Activated naive CD8-positive, alpha-beta T cell treated with anti-CD3 and anti-CD28 coated beads, Interleukin-2, amount 10 ng/mL, durations not matched to agents 7 days and 5 days (primary cell): ENCODE data around the gene DMAC2. TPM values are rescaled to one million over a fixed set of nuclear protein-coding genes. Genes with fewer than 3 reads are reported as not detected.
"Not testable (repeated sequence)": the region's sequence is repeated elsewhere in the genome, so short reads cannot be mapped to it uniquely, and the experiment has no call there.

Experiments
- ATAC-seq: fragments of 150-1000 bp; cut with Tn5 transposase; one replicate; pipeline ENCODE4 v1.10.0; 2021; ENCODE audit warnings: low read depth, moderate library complexity
- POLR2A ChIA-PET: fragments of 350-600 bp; sonication (Branson Sonifier 250); formaldehyde crosslinking; loops from one replicate; lab custom pipeline; 2021; ENCODE audit warnings: antibody characterized with exemption; lab: Charles Lee
- DNase-seq: peaks from one replicate; pipeline ENCODE4 v3.0.0; 2021
- H3K27ac Mint-ChIP-seq: one replicate; pipeline ENCODE4 v1.8.0; 2022; ENCODE audit warnings: mild to moderate bottlenecking, mixed read lengths
- H3K27me3 Mint-ChIP-seq: one replicate; pipeline ENCODE4 v1.8.0; 2022; ENCODE audit warnings: mild to moderate bottlenecking, moderate library complexity, mixed read lengths
- H3K36me3 Mint-ChIP-seq: one replicate; pipeline ENCODE4 v1.8.0; 2021; ENCODE audit warnings: mild to moderate bottlenecking, mixed read lengths
- H3K4me1 Mint-ChIP-seq: one replicate; pipeline ENCODE4 v1.8.0; 2021; ENCODE audit warnings: mixed read lengths
- H3K4me3 Mint-ChIP-seq: one replicate; pipeline ENCODE4 v1.8.0; 2022; ENCODE audit warnings: mild to moderate bottlenecking, moderate library complexity, mixed read lengths
- H3K9me3 Mint-ChIP-seq: one replicate; pipeline ENCODE4 v1.8.0; 2021; ENCODE audit warnings: mixed read lengths
- total RNA-seq, 2 experiments: library from RNA; stranded (reverse); gene quantifications; one replicate each; pipeline ENCODE4 v1.2.3, GENCODE V29; 2021

The DMAC2 gene
- total RNA-seq, 2 experiments from 2014 or later = 41.3 to 42.6 TPM

- Mint-ChIP-seq H3K36me3 (peaks cover 9% of the 10 kb centered on the region), H3K27ac (no peak overlapping the region), H3K4me1 (peaks cover 16% of the 10 kb centered on the region), H3K9me3 (no peaks in the 10 kb centered on the region), H3K27me3 (no peaks in the 10 kb centered on the region), H3K4me3 (no peak overlapping the region)
- no peak for ATAC-seq
- DNase-seq = no peak
- POLR2A ChIA-PET = no interaction called here
These were observed 27.8 kb downstream of the DMAC2 start for GRCh38 chr19:41411968-41412265.

DNA sequence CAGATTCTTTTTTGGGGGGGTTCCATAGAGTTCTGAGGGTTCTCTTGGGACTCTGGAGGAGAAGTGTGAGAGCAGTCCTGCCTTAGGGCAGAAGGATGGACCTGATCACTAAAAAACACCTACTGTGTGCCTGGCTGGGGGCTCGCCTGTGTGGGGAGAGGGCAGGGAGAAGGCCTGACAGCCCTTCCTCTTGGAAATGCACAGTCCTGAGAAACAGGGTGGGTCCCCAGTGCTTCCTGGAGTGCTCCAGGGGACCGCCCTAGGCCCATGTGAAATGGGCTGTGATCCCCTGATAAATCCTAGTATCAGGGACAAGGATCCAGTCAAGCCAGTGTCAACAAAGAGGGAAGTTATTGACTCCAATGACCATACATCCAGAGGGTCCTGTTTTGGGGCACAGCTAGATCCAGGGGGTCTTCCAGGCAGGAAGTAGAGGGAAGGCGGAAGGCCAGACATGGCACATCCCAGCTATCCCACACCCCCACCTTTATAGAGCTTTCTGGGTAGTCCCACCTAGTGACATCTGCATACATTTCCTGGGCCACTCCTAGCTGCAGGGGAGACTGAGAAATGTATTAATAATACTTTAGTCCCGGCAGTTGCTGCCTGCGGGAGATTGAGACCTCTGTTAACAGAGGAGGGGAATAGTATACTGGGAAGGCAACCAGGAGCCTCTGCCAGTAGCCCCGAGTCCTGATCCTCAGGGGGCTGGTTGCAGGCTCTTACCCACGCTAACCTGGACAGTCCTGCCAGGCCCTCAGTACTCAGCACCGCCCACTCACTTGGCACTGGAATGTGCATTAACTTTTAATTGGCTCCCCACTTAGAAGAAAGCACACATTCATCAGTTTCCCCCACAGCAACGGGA, 28.4 kb downstream of the DMAC2 start:
- no peaks in the 10 kb centered on the region for H3K9me3 Mint-ChIP-seq
- H3K27ac Mint-ChIP-seq = no peak overlapping the region
- no peak overlapping the region for H3K4me3 Mint-ChIP-seq
- POLR2A ChIA-PET = no interaction called here
- H3K36me3 Mint-ChIP-seq = peaks cover 8% of the 10 kb centered on the region
- no peaks in the 10 kb centered on the region for H3K27me3 Mint-ChIP-seq
- no peak for ATAC-seq
- H3K4me1 Mint-ChIP-seq = peaks cover 16% of the 10 kb centered on the region
- no peak for DNase-seq

- no peaks in the 10 kb centered on the region for H3K9me3 Mint-ChIP-seq
- H3K27me3 Mint-ChIP-seq = no peaks in the 10 kb centered on the region
- H3K4me3 Mint-ChIP-seq = no peak overlapping the region
- H3K36me3 Mint-ChIP-seq = peaks cover 7% of the 10 kb centered on the region
- POLR2A ChIA-PET = interaction anchor here (0.6 kb wide), 1 partner anchor 57 kb away, joined by 3 read pairs; the partner anchor contains the start of gene TGFB1
- H3K4me1 Mint-ChIP-seq = peaks cover 16% of the 10 kb centered on the region
- no peak for ATAC-seq
- no peak overlapping the region for H3K27ac Mint-ChIP-seq
- no peak for DNase-seq
These were observed 29.2 kb downstream of the DMAC2 start for GRCh38 chr19:41410336-41411054.

GRCh38 chr19:41409288-41409687, 30.4 kb downstream of the DMAC2 start:
- Mint-ChIP-seq H3K27me3 (no peaks in the 10 kb centered on the region), H3K36me3 (peaks cover 7% of the 10 kb centered on the region), H3K4me3 (peak overlapping the region; percentile 11), H3K9me3 (no peaks in the 10 kb centered on the region), H3K27ac (peak overlapping the region; percentile 78), H3K4me1 (peaks cover 16% of the 10 kb centered on the region)
- POLR2A ChIA-PET = no interaction called here
- ATAC-seq (no peak), DNase-seq (no peak)

DNA sequence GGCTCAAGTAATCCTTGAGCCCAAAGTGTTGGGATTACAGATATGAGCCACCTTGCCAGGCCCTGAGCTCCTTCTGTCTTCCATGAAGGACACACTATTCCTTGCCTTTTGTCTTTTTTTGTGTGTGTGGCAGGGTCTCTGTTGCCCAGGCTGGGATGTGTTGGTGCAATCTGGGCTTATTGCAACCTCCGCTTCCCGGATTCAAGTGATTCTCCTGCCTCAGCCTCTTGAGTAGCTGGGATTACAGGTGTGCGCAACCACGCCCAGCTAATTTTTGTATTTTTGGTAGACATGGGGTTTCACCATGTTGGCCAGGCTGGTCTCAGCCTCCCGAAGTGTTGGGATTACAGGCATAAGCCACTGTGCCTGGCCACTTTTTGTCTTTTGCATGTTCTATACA, 30.9 kb downstream of the DMAC2 start:
- H3K4me3 Mint-ChIP-seq, H3K9me3 Mint-ChIP-seq, DNase-seq, H3K36me3 Mint-ChIP-seq, H3K27ac Mint-ChIP-seq, H3K27me3 Mint-ChIP-seq, ATAC-seq: not testable (repeated sequence)
- POLR2A ChIA-PET = interaction anchor here (1.3 kb wide), 1 partner anchor 10 kb away, joined by 3 read pairs; no protein-coding TSS in a partner anchor
- peaks cover 16% of the 10 kb centered on the region for H3K4me1 Mint-ChIP-seq

GRCh38 chr19:41408256-41408655, 31.5 kb downstream of the DMAC2 start:
- peaks cover 18% of the 10 kb centered on the region for H3K4me1 Mint-ChIP-seq
- no peaks in the 10 kb centered on the region for H3K27me3 Mint-ChIP-seq
- H3K4me3 Mint-ChIP-seq = no peak overlapping the region
- no peak overlapping the region for H3K27ac Mint-ChIP-seq
- DNase-seq (no peak), ATAC-seq (no peak)
- POLR2A ChIA-PET = interaction anchor here (0.9 to 1.3 kb wide), 2 partner anchors 10 to 32 kb away, joined by 3 read pairs; partner anchors contain the start of gene DMAC2
- peaks cover 6% of the 10 kb centered on the region for H3K36me3 Mint-ChIP-seq
- no peaks in the 10 kb centered on the region for H3K9me3 Mint-ChIP-seq

DNA sequence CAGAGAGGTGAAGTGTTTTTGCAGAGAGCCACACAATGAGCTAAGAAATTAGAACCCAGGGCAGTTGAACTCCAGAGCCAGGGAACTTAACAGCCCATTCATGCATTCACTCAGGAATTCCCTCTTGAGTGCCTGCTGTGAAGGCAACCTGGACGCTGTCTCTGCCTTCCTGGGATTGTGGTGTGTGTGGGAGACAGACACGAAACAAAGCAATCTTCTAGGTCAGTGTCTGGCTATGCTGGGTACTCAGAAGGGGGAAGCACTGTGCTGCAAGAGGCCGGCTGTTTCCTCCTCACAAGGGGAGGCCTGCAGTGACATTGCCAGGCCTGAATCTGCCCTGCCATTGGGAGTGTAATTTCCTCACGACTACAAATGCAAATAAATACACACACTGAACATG, 32.4 kb downstream of the DMAC2 start:
- Mint-ChIP-seq H3K9me3 (no peaks in the 10 kb centered on the region), H3K27ac (no peak overlapping the region), H3K4me1 (peaks cover 18% of the 10 kb centered on the region), H3K36me3 (peaks cover 7% of the 10 kb centered on the region), H3K4me3 (no peak overlapping the region), H3K27me3 (no peaks in the 10 kb centered on the region)
- POLR2A ChIA-PET = no interaction called here
- DNase-seq = no peak
- no peak for ATAC-seq

- no peaks in the 10 kb centered on the region for H3K9me3 Mint-ChIP-seq
- peaks cover 8% of the 10 kb centered on the region for H3K36me3 Mint-ChIP-seq
- POLR2A ChIA-PET = interaction anchor here (1.2 kb wide), 1 partner anchor 12 kb away, joined by 3 read pairs; no protein-coding TSS in a partner anchor
- no peaks in the 10 kb centered on the region for H3K27me3 Mint-ChIP-seq
- no peak for DNase-seq
- no peak overlapping the region for H3K4me3 Mint-ChIP-seq
- no peak overlapping the region for H3K27ac Mint-ChIP-seq
- ATAC-seq = no peak
- H3K4me1 Mint-ChIP-seq = peaks cover 15% of the 10 kb centered on the region
These were observed 33.9 kb downstream of the DMAC2 start for GRCh38 chr19:41405776-41406175.

DNA sequence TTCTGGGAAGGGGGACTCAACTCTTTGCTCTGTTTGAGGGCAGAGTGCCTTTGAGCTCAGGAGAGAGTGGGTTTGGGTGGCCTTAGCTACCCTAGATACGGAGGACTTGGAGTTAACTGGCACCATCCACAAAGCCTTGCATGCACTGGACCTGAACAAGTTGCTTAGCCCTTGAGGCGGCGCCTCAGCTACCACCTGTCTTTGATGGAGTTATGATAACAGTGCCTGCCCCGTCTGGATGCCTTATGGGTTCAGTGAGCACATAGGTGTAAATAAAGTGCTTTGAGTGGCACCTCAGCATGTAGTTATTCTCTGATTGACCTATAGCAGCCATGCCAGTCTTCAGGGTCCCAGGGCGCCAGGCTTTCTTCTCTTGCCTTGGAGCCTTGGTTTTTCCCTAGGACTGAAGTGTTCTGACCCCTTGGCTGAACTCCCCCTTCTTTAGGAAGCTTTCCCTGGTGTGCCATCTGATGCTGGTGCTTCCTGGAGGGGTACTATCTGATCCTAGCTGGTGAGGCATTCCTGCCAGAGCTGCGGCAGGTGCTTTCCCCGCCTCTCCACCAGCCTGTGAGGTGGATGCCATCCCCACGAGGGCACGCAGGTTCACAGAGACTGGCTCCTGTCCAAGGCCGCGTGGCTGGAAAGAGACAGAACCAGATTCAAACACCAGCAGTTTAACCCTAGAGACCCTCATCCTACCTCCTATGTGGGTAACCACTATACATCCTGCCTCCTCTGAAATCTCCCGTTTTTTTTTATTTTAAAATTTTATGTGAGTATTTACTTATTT, 36.3 kb downstream of the DMAC2 start:
- POLR2A ChIA-PET = no interaction called here
- ATAC-seq (no peak), DNase-seq (no peak)
- Mint-ChIP-seq H3K27ac (no peak overlapping the region), H3K27me3 (no peaks in the 10 kb centered on the region), H3K4me1 (peaks cover 12% of the 10 kb centered on the region), H3K9me3 (no peaks in the 10 kb centered on the region), H3K36me3 (peaks cover 6% of the 10 kb centered on the region), H3K4me3 (no peak overlapping the region)

- no peak for DNase-seq
- no peak overlapping the region for H3K27ac Mint-ChIP-seq
- POLR2A ChIA-PET = no interaction called here
- peaks cover 6% of the 10 kb centered on the region for H3K36me3 Mint-ChIP-seq
- ATAC-seq = no peak
- H3K27me3 Mint-ChIP-seq = no peaks in the 10 kb centered on the region
- H3K4me1 Mint-ChIP-seq = peaks cover 17% of the 10 kb centered on the region
- no peaks in the 10 kb centered on the region for H3K9me3 Mint-ChIP-seq
- H3K4me3 Mint-ChIP-seq = no peak overlapping the region
These were observed 37.7 kb downstream of the DMAC2 start for GRCh38 chr19:41402010-41402409.

DNA sequence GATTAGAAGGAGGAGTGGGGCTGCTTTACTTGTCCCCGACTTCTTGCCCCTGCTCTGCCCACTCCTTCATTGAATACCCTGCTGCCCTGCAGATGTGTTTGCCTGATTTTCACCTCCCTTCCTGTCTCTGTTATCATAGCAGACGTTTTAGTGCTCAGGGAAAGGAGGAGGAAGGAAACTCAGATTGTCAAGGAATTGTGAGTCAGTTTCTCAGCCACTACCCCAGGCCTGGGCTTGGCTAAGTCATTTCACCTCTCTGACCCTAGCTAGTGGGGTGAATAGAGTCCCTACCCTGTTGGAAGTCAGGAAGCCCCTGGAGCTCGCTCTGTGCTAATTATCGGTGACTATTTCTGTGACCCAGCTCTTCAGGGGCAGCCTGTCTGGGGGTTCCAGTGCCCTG, 38.2 kb downstream of the DMAC2 start:
- POLR2A ChIA-PET = no interaction called here
- no peak for ATAC-seq
- Mint-ChIP-seq H3K27ac (no peak overlapping the region), H3K36me3 (peaks cover 6% of the 10 kb centered on the region), H3K4me1 (peaks cover 18% of the 10 kb centered on the region), H3K27me3 (no peaks in the 10 kb centered on the region), H3K9me3 (no peaks in the 10 kb centered on the region), H3K4me3 (no peak overlapping the region)
- DNase-seq = no peak

GRCh38 chr19:41399525-41399924, 40.2 kb downstream of the DMAC2 start:
- H3K4me3 Mint-ChIP-seq = peak overlapping the region; percentile 41

GRCh38 chr19:41399091-41399490, 40.6 kb downstream of the DMAC2 start:
- Mint-ChIP-seq H3K9me3 (no peaks in the 10 kb centered on the region), H3K27ac (no peak overlapping the region), H3K4me1 (peaks cover 28% of the 10 kb centered on the region), H3K36me3 (peaks cover 6% of the 10 kb centered on the region), H3K27me3 (no peaks in the 10 kb centered on the region), H3K4me3 (peak overlapping the region; percentile 97)
- DNase-seq (no peak), ATAC-seq (no peak)
- POLR2A ChIA-PET = interaction anchor here (0.6 to 1.1 kb wide), 3 partner anchors 9 to 35 kb away, joined by 3 to 4 read pairs (median 3); partner anchors contain the start of gene B9D2

More at GRCh38 chr19:41399525-41399924, 40.2 kb downstream of the DMAC2 start:
- DNase-seq (no peak), ATAC-seq (no peak)
- Mint-ChIP-seq H3K4me1 (peaks cover 28% of the 10 kb centered on the region), H3K36me3 (peaks cover 6% of the 10 kb centered on the region), H3K9me3 (no peaks in the 10 kb centered on the region), H3K27me3 (no peaks in the 10 kb centered on the region), H3K27ac (no peak overlapping the region)
- POLR2A ChIA-PET = interaction anchor here (0.6 kb wide), 1 partner anchor 11 kb away, joined by 3 read pairs; no protein-coding TSS in a partner anchor
